Pons (tissue), 1 donor: ENCODE data around the gene VCL.
A peak's percentile ranks its signal among the peaks of the same experiment; 100 is the strongest.
"Not testable (repeated sequence)": the region's sequence is repeated elsewhere in the genome, so short reads cannot be mapped to it uniquely, and the experiment has no call there.

Experiments used
- DNase-seq: peaks from one replicate; pipeline ENCODE4 v3.0.0-alpha.2; 2016; ENCODE audit warnings: low spot score

The VCL gene

DNA sequence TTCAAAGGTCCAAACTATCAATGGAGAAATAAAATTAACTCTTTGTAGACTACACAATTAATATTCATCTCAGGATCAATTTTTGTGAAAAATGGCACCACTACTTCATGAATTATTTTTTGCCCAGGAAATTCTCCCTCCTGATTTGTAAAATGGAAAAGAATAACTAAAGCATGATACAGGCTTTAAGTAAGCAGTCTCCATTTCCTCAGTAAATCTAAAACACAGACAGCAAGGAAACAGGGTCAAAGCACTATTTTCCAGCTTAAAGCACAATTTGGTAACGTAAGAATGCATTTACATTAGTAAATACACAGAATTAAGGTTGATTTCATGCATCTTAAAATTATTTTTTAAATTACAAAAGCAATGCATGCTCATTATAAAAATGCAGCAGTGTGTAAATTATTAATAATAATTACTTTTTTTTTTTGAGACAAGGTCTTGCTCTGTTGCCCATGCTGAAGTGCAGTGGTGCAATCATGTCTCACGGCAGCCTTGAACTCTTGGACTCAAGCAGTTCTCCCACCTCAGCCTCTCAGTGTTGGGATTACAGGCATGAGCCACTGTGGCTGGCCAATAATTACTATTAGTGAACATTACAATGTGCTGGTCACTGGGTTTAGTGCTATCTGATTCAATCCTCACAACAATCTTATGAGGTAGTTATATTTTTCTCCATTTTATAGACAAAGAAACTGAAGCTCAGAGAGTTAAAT, 26.1 kb upstream of the VCL start:
- no peak for DNase-seq

DNA sequence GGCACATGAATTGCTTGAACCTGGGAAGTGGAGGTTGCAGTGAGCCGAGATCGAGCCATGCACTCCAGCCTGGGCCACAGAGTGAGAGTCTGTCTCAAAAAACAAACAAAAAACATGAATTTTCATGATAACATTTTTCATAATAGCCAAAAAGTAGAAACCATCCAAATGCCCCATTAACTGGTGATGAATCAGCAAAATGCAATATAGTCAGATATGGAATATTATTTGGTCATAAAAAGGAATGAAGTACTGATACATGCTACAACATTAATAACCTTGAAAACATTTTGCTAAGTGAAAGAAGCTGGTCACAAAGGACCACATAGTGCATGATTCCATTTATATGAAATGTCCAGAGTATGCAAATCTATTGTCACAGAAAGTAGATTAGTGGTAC, 24.5 kb upstream of the VCL start:
- no peak for DNase-seq

DNA sequence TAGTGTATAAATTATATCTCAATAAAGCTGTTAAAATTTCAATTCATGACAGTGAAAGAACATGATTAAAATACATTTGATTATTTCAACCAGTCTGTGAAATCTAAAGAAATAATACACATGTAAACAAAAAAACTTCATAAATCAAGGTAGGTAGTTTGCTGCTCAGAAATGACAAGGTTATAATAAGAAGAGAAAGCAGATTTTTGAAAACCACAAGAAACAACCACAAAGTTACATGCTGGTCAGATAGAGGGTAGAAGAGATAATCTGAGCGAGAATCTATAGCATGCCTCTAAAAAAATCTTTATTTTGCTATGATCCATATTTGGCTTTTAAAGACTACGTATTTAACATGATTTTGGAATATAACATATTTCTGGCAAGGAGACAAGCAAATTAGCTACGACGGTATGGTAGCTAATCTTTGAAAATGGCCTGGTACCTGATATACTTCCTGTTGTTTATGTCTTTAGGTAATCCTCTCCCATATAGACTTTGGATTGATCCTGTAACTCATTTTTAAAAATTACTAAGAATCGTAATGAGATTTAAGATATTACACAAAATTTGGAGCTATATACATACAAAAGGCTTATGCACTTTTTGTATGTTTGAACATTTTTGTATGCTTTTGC, 23.5 kb upstream of the VCL start:
- no peak for DNase-seq

DNA sequence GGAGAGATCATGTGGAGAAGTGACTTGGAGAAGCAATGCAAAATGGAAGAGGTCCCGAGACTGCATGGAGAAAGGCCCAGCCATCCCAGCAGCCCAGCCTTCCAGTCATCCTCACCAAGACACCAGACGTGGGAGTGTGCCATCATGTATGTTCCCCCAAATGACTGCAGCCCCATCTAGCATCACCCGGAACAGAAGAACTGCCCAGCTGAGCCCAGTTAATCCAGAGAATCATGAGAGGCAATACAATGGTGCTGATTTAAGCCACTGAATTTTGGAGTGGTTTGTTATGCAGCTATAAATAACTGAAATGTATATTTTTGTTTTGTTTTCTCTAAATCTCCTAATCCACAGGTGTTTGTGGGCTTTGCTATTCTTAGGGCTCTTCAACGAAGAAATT, 22.5 kb upstream of the VCL start:
- no peak for DNase-seq

DNA sequence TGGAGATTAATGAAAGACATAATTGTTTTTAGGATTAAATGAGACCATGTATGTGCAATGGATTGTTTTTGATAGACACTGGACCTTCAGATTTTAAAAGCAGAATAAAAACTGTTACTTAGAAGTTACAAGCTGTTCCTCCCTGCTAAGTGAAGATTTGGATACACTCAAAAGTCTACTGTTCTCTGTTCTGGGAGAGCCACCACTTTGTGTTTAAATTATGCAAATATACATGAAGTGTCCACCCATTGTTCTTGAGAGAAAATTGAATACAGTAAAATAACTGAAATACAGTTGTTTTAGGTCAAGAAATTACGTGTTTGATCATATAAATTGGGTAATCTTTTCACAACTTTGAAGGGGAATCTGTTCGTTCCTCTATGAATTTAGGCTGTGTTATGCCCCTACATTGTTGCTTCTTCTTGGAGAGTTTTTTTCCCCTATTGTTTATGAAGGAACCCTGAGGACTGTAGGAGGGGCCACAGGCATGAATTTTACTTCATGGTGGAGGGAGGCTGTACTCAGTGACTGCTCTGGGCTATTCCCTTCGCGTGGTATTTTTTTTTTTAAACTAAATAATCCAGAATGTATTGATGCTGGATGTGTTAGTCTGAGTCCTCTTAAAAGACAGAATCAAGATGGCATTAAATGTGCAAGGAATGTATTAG, 18.6 kb upstream of the VCL start:
- DNase-seq, result no peak

DNA sequence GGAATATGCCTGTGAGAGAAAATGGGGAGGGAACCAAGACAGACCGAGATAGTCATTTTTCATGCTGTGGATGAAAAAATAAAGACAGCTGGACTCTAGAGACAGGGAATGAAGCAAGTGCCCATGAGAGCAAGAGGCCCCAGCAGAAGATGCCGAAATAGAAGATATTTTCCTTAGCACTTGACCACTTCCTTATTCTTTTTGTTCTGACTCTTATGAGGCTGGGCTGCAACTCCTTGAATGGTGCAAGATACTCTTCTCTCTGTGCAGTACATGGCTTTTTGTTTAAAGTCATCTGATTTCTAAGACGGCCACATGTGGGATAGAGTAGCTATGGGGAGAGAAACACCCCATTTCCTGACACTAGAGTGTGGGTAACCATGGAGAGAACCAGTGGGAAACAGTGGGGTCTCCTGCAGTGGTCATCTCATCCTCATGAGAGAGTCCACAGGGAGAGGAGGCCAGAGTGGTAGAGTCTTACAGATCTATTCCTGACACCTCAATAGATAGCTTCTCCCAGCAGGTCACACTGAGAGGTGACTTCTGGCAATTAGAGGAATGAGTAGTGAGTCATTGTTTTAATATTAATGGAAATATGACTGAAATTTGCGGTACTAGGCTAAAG, 18.0 kb upstream of the VCL start:
- peak; percentile 62 for DNase-seq

DNA sequence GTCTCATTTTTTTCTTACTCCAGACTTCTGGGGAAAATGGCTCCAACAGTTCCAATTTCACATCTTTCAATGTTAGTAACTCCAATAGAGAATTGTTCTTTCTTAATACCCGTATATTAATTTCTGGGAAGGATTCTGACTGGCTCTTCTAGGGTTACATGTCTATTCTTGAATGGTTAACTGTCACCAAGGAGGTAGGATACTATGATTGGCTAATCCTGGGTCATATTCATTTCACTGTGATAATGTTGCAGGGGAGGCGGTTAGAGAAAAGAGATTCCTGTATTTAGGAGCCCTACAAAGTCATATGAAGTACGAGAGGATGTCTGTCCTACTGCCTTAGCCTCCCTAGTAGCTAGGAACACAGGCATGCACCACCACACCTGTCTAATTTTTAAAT, 16.1 kb upstream of the VCL start:
- no peak for DNase-seq

DNA sequence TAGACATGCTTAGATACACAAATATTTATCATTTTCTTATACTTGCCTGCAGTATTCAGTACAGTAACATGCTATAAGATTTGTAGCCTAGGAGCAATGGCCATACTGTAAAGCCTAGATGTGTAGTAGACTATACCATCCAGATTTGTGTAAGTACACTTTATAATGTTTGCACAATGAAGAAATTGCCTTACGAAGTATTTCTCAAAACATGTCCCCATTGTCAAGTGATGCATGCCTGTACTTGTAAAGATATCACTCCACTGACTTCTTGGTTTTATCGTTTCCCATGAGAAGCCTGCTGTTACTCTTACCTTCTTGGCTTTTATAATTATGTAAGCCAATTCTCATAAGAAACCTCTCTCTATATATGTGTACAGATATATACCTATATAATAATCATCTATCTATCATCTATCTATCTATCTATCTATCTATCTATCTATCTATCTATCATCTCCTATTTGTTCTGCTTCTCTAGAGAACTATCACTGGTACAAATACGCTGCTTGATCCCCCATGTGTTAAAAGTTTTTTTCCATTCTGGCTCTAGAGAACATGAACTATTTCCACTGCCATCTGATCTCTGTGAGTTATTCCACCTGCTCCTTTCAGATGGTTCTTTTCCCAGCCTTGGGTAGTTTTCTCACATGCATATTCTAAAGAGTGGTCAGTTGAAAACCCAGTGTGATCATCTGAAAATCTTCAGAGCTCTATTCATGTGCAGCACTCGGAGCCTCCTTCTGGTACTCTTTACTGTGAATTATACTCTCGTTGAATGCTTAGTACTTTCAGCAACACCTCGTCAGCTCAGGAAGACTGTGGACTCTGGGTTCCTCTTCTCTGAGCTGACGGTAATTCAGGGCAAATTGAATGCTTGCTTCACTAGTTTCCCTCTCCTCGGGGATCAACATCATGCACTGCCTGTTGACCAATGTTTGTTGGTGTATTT, 14.5 kb upstream of the VCL start:
- no peak for DNase-seq

DNA sequence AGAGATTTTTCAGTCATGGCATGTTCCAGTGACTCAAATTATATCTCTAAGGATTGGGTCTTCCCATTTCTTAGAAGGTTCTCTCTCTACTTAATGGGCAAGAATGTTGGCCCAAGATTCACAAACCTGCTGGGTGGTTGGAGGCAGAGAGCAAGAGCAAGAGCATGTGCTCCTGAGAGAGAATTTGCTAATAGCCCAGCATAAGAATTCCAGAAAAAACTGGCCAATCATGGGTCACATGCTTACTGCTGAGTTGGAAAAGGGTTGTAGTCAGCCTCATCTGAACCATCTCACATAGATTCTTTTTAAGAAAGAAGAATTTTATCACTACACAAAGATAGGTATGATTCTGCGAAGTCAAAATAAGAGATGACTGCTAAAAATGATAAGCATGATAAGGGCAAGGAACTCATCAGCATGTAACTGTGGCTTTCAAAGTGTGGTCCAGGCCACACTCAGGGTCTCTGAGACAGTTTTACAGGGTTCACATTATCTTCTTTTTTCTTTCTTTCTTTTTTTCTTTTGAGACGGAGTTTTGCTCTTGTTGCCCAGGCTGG, 8.2 kb upstream of the VCL start:
- no peak for DNase-seq

DNA sequence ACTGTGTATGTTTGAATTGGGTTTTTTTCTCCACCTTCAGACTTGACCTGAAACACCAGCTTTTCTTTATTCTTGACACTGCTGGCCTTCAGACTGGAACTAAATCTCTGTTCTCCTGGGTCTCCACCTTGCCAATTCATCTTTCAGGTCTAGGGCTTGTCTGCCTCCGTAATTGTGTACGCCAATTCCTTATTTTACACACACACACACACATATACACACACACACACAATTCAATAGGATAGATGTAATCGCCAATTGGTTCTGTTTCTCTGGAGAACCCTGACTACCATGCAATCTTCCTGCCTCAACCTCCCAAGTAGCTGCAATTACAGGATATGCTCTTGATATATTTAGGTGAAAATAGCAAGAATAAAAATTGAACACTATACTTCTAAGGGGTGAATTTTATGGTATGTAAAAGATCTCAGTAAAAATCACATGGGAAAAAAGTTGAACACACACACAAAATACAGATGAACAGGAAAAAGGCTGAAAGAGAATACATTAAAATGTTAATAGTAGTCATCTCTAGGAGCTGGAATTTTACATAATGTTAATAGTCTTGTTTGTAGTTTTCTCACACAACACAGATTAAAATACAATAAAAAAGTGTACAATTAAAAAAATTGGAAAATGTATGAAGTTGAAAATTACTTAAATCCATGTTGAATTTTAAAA, 6.6 kb upstream of the VCL start:
- no peak for DNase-seq

DNA sequence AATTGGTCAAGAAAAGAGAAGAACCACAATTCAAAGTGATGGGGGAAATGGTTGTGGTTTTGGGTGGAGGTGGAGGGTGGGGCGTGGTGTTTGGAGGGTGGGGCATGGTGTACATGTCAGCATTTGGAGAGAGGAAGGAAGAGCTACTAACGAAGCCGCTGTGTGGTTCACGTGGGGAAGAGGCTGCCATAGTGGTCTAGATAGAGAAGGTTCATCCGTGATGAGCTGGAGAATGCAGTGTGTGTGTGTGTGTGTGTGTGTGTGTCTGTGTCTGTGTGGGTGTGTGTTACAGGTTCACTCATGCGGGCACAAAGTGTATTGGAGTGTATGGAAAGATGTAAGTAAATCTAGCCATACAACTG, 6.1 kb upstream of the VCL start:
- DNase-seq, result no peak

DNA sequence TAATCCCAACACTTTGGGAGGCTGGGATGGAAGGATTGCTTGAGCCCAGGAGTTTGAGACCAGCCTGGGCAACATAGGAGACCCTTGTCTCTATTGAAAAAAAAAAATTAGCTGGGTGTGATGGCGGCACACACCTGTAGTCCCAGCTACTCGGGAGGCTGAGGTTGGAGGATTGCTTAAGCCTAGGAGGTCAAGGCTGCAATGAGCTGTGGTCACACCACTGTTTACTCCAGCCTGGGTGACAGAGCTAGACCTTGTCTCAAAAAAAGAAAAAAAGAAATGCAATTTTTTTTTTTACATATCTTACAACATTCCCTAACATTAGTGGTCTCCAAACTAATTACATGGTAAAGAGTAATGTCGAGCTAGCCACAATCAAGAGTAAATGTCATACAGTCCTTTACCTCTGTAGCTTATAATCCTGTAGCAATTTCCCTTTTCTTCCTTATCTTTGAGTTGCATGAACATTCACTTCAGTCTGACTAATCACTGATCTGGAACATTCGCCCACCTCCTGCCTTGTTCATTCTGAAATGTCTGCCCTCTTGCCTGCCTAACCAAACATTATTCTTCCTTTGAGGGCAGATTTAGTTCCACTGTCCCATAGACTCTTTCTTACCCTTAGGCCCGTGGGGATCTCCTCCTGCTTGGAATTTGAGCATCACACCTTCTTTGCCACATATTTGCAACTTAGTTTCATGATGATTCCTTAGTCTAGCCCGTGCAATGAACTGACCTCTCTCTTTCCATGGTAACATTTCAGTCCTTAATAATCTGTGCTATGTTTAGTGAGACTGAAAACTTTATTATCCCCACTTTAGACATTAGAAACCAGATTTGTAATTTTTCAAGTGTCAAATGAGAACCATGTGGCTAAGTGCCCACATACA, 4.8 kb upstream of the VCL start:
- DNase-seq, result no peak

DNA sequence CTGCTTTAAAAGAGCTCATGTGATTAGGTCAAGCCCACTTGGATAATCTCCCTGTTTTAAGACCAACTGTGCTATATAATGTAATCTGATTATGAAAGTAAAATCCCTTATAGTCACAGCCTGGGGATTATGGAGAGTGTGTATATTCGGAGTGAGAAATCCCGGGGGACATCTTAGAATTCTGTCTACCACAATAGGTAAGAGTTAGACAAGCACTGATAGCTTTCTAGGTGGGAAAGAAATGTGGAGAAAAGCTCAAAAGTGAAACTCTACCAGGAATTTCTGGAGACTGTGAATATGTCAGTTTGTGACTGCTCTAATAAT, 2.9 kb upstream of the VCL start:
- no peak for DNase-seq

DNA sequence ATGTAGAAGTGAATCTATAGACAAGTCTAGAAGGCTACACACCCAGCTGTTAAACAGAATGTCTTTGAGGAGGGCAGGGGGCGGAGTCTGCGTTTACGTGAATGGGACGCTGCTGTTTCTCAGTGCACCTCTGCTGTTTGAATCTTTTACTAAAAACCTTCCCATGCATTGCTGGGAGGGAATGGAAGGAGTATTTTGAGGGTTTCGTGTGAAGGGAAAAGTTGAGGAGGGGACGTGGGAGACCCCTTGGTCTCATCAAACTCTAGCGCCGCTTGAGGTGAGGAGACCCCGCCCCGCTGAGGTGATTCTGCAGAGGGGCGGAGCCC, 492 bp upstream of the VCL start:
- no peak for DNase-seq

DNA sequence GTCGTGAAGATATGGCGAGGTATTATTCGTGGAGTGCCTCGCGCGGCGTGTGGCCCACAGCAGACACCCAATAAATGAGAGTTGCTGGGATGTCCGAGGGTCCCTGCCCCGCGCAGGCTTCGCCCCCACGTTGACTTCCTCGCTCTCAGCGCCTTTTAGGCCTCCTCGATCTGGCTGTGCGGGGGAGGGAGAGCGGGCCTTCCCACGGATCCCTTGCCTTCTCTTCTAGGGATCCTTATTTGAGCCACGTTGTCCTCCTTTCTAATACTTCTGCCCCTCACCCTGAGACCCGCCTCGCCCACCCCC, 660 bp downstream of the VCL start:
- DNase-seq, result no peak

DNA sequence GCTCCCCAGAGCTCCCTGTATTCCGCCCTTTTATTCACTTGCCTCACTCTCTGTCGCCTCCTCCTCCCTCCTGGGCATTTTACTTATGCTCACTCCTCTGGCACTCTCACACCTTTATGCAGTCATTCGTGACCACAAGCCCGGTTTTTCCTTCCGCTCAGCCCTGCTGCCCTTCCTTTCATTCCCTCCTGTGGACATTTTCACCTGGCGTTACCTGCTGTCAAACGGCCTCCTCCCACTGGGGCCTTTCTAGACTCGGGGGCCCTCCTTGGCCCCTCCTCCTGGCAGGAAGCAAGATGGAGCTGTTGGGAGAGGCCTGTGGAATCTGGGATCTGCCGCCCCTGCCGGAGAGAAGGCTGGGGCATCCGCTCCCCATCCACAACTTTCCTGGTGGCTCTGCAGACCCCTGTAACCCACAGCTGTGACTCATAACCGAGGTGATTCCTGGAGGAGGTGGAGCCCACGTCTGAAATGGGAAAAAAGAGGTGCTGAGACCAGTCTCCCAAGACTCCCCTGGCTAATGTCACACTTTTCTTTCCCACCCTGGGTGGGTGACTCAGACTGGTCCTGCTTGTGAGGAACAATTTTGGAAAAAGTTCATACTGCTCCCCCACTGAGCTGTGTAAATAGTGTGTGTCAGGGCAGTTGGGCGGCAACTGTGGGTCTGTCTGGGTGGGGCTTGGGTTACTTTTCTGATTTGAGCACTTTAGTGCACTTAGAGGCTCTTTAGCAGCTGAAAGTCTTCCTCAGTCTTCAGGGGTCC, 1.2 kb downstream of the VCL start:
- no peak for DNase-seq

DNA sequence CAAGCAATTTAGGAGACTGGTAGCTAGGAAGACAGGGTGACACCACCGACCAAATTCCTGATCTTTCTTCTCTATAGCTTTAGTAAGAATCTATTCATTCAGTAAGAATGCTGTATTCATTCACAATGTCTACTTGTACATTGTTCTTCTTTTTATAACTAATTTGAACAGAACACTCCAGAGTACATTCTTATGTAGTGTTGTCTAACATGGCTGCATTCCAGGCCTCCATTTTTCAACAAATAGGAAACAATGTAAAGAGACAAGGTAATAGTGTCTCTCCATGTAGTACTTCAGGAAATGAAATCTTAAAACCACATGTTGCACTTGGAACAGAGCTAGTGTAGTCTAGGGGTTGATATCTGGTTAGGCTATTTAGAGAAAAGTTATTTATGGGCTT, 1.8 kb downstream of the VCL start:
- no peak for DNase-seq

DNA sequence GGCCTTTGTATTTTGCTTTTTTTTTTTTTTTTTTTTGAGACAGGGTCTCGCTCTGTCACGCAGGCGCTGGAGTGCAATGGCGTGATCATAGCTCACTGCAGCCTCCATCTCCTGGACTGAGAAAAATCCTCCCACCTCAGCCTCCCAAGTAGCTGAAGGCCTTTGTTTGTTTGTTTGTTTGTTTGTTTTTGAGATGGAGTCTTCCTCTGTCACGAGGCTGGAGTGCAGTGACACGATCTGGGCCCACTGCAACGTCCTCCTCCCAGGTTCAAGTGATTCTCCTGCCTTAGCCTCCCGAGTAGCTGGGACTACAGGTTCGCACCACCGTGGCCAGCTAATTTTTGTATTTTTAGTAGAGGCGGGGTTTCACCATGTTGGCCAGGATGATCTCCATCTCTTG, 2.3 kb downstream of the VCL start:
- not testable (repeated sequence) for DNase-seq

DNA sequence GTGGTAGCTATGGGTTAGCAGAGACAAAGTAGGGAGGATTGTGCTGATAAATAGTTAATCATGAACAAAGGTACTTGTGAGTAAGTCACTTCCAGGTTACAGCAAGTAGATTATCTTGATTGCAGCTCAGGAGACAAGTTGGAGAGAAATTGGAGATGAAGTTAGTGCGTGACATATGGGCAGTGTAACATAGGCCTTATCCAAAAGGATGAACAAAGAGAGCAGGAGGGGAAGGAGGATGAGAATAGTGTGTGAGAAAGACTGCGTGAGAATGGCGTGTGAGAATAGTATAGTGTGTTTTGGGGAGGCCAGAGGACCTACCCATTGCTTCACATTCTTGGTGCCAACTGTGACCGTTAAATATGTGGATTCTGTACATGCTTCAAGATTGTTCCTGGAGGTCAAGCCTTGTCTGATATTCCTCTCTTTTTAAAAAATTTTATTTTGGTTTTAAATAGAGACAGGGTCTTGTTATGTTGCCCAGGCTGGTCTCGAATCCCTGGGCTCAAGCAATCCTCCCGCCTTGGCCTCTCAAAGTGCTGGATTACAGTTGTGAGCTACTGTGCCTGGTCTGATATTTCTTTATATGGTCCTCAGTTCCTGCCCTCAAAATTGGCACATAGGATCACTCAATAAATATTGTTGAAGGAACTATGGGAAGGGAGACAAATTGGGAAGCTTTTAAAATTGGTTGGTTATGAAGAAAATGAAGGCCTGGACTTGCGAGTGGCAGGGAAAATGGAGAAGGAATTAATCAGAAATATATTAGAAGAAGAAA, 3.2 kb downstream of the VCL start:
- no peak for DNase-seq
